SU-DHL-6 (cell line): ENCODE results near the gene ZNF3.

Experiments
- CTCF ChIP-seq: fragments of 200-600 bp; sonication (generic); IDR thresholded peaks from one replicate; pipeline ENCODE4 v1.5.1; 2017; ENCODE audit warnings: antibody characterized with exemption, mild to moderate bottlenecking, low read length, moderate library complexity; ENCODE audit not compliant: insufficient read depth, poor library complexity, severe bottlenecking
- EZH2phosphoT487 ChIP-seq: fragments of 200-600 bp; sonication (generic), shearing (Covaris generic); conservative IDR thresholded peaks from 2 replicates; pipeline ENCODE4 v1.6.1; 2018; ENCODE audit warnings: mild to moderate bottlenecking, antibody characterized with exemption, low read length, moderate library complexity, mixed read lengths

- TF ChIP-seq CTCF = no peak
- no peak for TF ChIP-seq EZH2phosphoT487
These were observed 8.1 kb upstream of the ZNF3 start for GRCh38 chr7:100089458-100090196.
